H9 (cell line): ENCODE measurements around the gene EFCAB12. TPM values are rescaled to one million over a fixed set of nuclear protein-coding genes. Genes with fewer than 3 reads are reported as not detected.

Experiments used
- DNase-seq: peaks from one replicate; pipeline ENCODE4 v3.0.0-alpha.2; 2017
- H2AFZ ChIP-seq: one replicate; pipeline ENCODE4 v1.6.1; 2013; ENCODE audit warnings: mild to moderate bottlenecking, low read length, control low read depth, moderate library complexity
- H2AK5ac ChIP-seq: 2 replicates; pipeline ENCODE4 v1.6.1; 2013; ENCODE audit warnings: low read length, control low read depth, mixed read lengths; ENCODE audit not compliant: insufficient read length
- H2BK120ac ChIP-seq: one replicate; pipeline ENCODE4 v1.6.1; 2013; ENCODE audit warnings: low read depth, mild to moderate bottlenecking, low read length, control low read depth, inconsistent platforms; ENCODE audit not compliant: poor library complexity, severe bottlenecking
- H2BK12ac ChIP-seq: 2 replicates; pipeline ENCODE4 v1.6.1; 2013; ENCODE audit warnings: low read length, control low read depth, mixed read lengths, low read depth; ENCODE audit not compliant: insufficient read length
- H2BK15ac ChIP-seq: 2 replicates; pipeline ENCODE4 v1.6.1; 2013; ENCODE audit warnings: low read depth, low read length, control low read depth
- H2BK20ac ChIP-seq: one replicate; pipeline ENCODE4 v1.6.1; 2013; ENCODE audit warnings: low read depth, mild to moderate bottlenecking, low read length, control low read depth, inconsistent platforms; ENCODE audit not compliant: poor library complexity, severe bottlenecking
- H2BK5ac ChIP-seq: 2 replicates; pipeline ENCODE4 v1.6.1; 2013; ENCODE audit warnings: low read length, control low read depth, mixed read lengths; ENCODE audit not compliant: insufficient read length
- H3K14ac ChIP-seq: 2 replicates; pipeline ENCODE4 v1.6.1; 2013; ENCODE audit warnings: low read length, control low read depth; ENCODE audit not compliant: insufficient read depth
- H3K18ac ChIP-seq: 2 replicates; pipeline ENCODE4 v1.6.1; 2013; ENCODE audit warnings: low read depth, mild to moderate bottlenecking, mixed read lengths, low read length, control low read depth; ENCODE audit not compliant: insufficient read length
- H3K23ac ChIP-seq: 2 replicates; pipeline ENCODE4 v1.6.1; 2013; ENCODE audit warnings: low read length, control low read depth, mixed read lengths, low read depth; ENCODE audit not compliant: insufficient read length
- H3K23me2 ChIP-seq: 2 replicates; pipeline ENCODE4 v1.6.1; 2013; ENCODE audit warnings: low read depth, mild to moderate bottlenecking, mixed read lengths, low read length, control low read depth; ENCODE audit not compliant: insufficient read length, poor library complexity, severe bottlenecking
- H3K27ac ChIP-seq: 2 replicates; pipeline ENCODE4 v1.5.1; 2013; ENCODE audit warnings: low read length, control low read depth, mixed read lengths, low read depth; ENCODE audit not compliant: insufficient read length
- H3K27me3 ChIP-seq: 2 replicates; pipeline ENCODE4 v1.6.1; 2013; ENCODE audit warnings: low read length, control low read depth, inconsistent platforms; ENCODE audit not compliant: insufficient read depth
- H3K4ac ChIP-seq: 2 replicates; pipeline ENCODE4 v1.6.1; 2013; ENCODE audit warnings: low read depth, mild to moderate bottlenecking, control low read depth, inconsistent platforms, low read length, moderate library complexity
- H3K4me1 ChIP-seq: 2 replicates; pipeline ENCODE4 v1.6.1; 2013; ENCODE audit warnings: low read length, control low read depth, inconsistent platforms; ENCODE audit not compliant: insufficient read depth
- H3K4me2 ChIP-seq: 2 replicates; pipeline ENCODE4 v1.6.1; 2013; ENCODE audit warnings: low read length, control low read depth, mixed read lengths; ENCODE audit not compliant: insufficient read length, insufficient read depth
- H3K56ac ChIP-seq: 2 replicates; pipeline ENCODE4 v1.6.1; 2013; ENCODE audit warnings: low read depth, mild to moderate bottlenecking, mixed read lengths, low read length, control low read depth; ENCODE audit not compliant: insufficient read length
- H3K79me1 ChIP-seq: 2 replicates; pipeline ENCODE4 v1.6.1; 2013; ENCODE audit warnings: low read depth, mild to moderate bottlenecking, moderate library complexity, low read length, control low read depth, inconsistent platforms; ENCODE audit not compliant: insufficient read depth, poor library complexity, severe bottlenecking
- H3K79me2 ChIP-seq: 2 replicates; pipeline ENCODE4 v1.6.1; 2013; ENCODE audit warnings: low read length, control low read depth, inconsistent platforms; ENCODE audit not compliant: insufficient read depth
- H3K9ac ChIP-seq: 2 replicates; pipeline ENCODE4 v1.6.1; 2013; ENCODE audit warnings: low read length, control low read depth, mixed read lengths; ENCODE audit not compliant: insufficient read length; ENCODE audit errors: extremely low read depth
- H3K9me3 ChIP-seq: one replicate; pipeline ENCODE4 v1.6.1; 2013; ENCODE audit warnings: low read depth, low read length, inconsistent platforms; ENCODE audit not compliant: control insufficient read depth
- H3T11ph ChIP-seq: one replicate; pipeline ENCODE4 v1.6.1; 2013; ENCODE audit warnings: mild to moderate bottlenecking, low read length, control low read depth, inconsistent platforms
- H4K20me1 ChIP-seq: one replicate; pipeline ENCODE4 v1.6.1; 2013; ENCODE audit not compliant: control insufficient read depth, insufficient read length, insufficient read depth
- H4K5ac ChIP-seq: 2 replicates; pipeline ENCODE4 v1.6.1; 2013; ENCODE audit warnings: low read depth, mild to moderate bottlenecking, mixed read lengths, low read length, control low read depth; ENCODE audit not compliant: insufficient read length
- H4K8ac ChIP-seq: replicated peaks from 2 replicates; pipeline ENCODE4 v1.6.1; 2013; ENCODE audit warnings: low read length, control low read depth, mixed read lengths, low read depth; ENCODE audit not compliant: insufficient read length
- H4K91ac ChIP-seq: 2 replicates; pipeline ENCODE4 v1.6.1; 2013; ENCODE audit warnings: low read depth, mild to moderate bottlenecking, moderate library complexity, mixed read lengths, low read length, control low read depth; ENCODE audit not compliant: insufficient read length
- H3K27ac Mint-ChIP-seq, 3 experiments: 2 replicates in 2 of 3; 3 replicates in 1 of 3; pipeline ENCODE4 v1.8.0; 2020 to 2021; ENCODE audit warnings: mixed read lengths in 3 of 3, mild to moderate bottlenecking in 1 of 3, moderate library complexity in 1 of 3
- H3K27me3 Mint-ChIP-seq: 2 replicates; pipeline ENCODE4 v1.8.0; 2021; ENCODE audit warnings: low read depth, mild to moderate bottlenecking, moderate library complexity, mixed read lengths
- H3K36me3 Mint-ChIP-seq, 3 experiments: 2 replicates in 2 of 3; 3 replicates in 1 of 3; pipeline ENCODE4 v1.8.0; 2020 to 2021; ENCODE audit warnings: low read depth in 3 of 3, mixed read lengths in 3 of 3; ENCODE audit not compliant: insufficient read depth in 1 of 3
- H3K4me1 Mint-ChIP-seq, 2 experiments: 2 replicates each; pipeline ENCODE4 v1.8.0; 2020; ENCODE audit warnings: mixed read lengths in 2 of 2
- H3K4me3 Mint-ChIP-seq, 2 experiments: 2 replicates in 1 of 2; 3 replicates in 1 of 2; pipeline ENCODE4 v1.8.0; 2020 to 2021; ENCODE audit warnings: mild to moderate bottlenecking in 2 of 2, mixed read lengths in 2 of 2, moderate library complexity in 1 of 2
- H3K9me3 Mint-ChIP-seq, 2 experiments: 2 replicates in 1 of 2; 3 replicates in 1 of 2; pipeline ENCODE4 v1.8.0; 2020; ENCODE audit warnings: mild to moderate bottlenecking in 2 of 2, mixed read lengths in 2 of 2, moderate library complexity in 1 of 2
- CTCF ChIP-seq: fragments of 200-600 bp; sonication (generic); conservative IDR thresholded peaks from 3 replicates; pipeline ENCODE4 v1.8.0; 2021; ENCODE audit warnings: antibody characterized with exemption, mild to moderate bottlenecking
- WGBS: extraction: QIAGEN DNeasy Blood & Tissue Kit; methylation state at CpG from one replicate; pipeline ENCODE4 v1.1.7; 2013; ENCODE audit warnings: missing lambda C conversion rate, low lambda C conversion rate, mixed read lengths; ENCODE audit not compliant: insufficient read length; ENCODE audit errors: extremely low coverage; 5-methylcytosine and 5-hydroxymethylcytosine counted together
- total RNA-seq: library from RNA; stranded (reverse); gene quantifications from 2 replicates; pipeline ENCODE4 v1.2.1, GENCODE V29; 2021

EFCAB12 gene
- total RNA-seq, 1 experiment from 2014 or later = 0.28 TPM

- no peak overlapping the region for H2BK12ac ChIP-seq
- WGBS = no CpG with 5 or more reads among the region's 2 CpGs
- no peak overlapping the region for H3K4me2 ChIP-seq
- Mint-ChIP-seq H3K9me3 (no peaks in the 10 kb centered on the region), H3K36me3 (no peaks in the 10 kb centered on the region), H3K27me3 (peaks cover 30% of the 10 kb centered on the region), H3K4me1 (peaks cover 2 to 4% of the 10 kb centered on the region in 2 experiments; a peak in 2 of 4 replicates), H3K27ac (no peak overlapping the region), H3K4me3 (no peak overlapping the region)
- H2AK5ac ChIP-seq = no peak overlapping the region
- H3K56ac ChIP-seq = no peak overlapping the region
- H4K5ac ChIP-seq = no peak overlapping the region
- no peak overlapping the region for H3K9ac ChIP-seq
- no peak overlapping the region for H2BK20ac ChIP-seq
- no peak overlapping the region for H2BK5ac ChIP-seq
- no peak overlapping the region for H3K18ac ChIP-seq
- no peaks in the 10 kb centered on the region for H3K23me2 ChIP-seq
- no peak overlapping the region for H3K27ac ChIP-seq
- H3K9me3 ChIP-seq = no peaks in the 10 kb centered on the region
- H3K79me2 ChIP-seq = no peaks in the 10 kb centered on the region
- H4K20me1 ChIP-seq = no peaks in the 10 kb centered on the region
- H3K23ac ChIP-seq = no peak overlapping the region
- no peak for TF ChIP-seq CTCF
- no peaks in the 10 kb centered on the region for H3K27me3 ChIP-seq
- H4K91ac ChIP-seq = no peak overlapping the region
- no peak overlapping the region for H2BK15ac ChIP-seq
- H4K8ac ChIP-seq = no peak overlapping the region
- H3K4ac ChIP-seq = no peak overlapping the region
- no peak overlapping the region for H3K14ac ChIP-seq
- no peaks in the 10 kb centered on the region for H3K79me1 ChIP-seq
- no peak overlapping the region for H2BK120ac ChIP-seq
- H3T11ph ChIP-seq = no peak overlapping the region
- no peak overlapping the region for H2AFZ ChIP-seq
- H3K4me1 ChIP-seq = no peaks in the 10 kb centered on the region
- no peak for DNase-seq
Observed at GRCh38 chr3:129409541-129409940, 18.9 kb downstream of the EFCAB12 start.
